ENCODE data around the gene TESPA1.
A peak's percentile ranks its signal among the peaks of the same experiment; 100 is the strongest.
"Not testable (repeated sequence)": the region's sequence is repeated elsewhere in the genome, so short reads cannot be mapped to it uniquely, and the experiment has no call there.

The TESPA1 gene

GRCh38 chr12:54948171-54948570 lies 36.4 kb downstream of the TESPA1 start:
- DNase-seq (ENCODE audit: low read depth), result no peak

- no peak for DNase-seq (ENCODE audit: low read depth)
Measured at GRCh38 chr12:54945082-54945481, 39.5 kb downstream of the TESPA1 start.

GRCh38 chr12:54943292-54943691 lies 41.3 kb downstream of the TESPA1 start:
- not testable (repeated sequence) for DNase-seq (ENCODE audit: low read depth)

GRCh38 chr12:54941659-54942058 lies 42.9 kb downstream of the TESPA1 start:
- no peak for DNase-seq (ENCODE audit: low read depth)

- no peak for DNase-seq (ENCODE audit: low read depth)
Measured at GRCh38 chr12:54940727-54941315, 43.7 kb downstream of the TESPA1 start.

- DNase-seq (ENCODE audit: low read depth), result no peak
Measured at GRCh38 chr12:54937929-54938328, 46.6 kb downstream of the TESPA1 start.

- DNase-seq (ENCODE audit: low read depth), result no peak
Measured at GRCh38 chr12:54937376-54937775, 47.2 kb downstream of the TESPA1 start.

GRCh38 chr12:54936736-54937135 lies 47.8 kb downstream of the TESPA1 start:
- DNase-seq (ENCODE audit: low read depth), result no peak

- DNase-seq (ENCODE audit: low read depth), result peak; percentile 76
Measured at GRCh38 chr12:54935235-54935951, 49.2 kb downstream of the TESPA1 start.

GRCh38 chr12:54934419-54934818 lies 50.1 kb downstream of the TESPA1 start:
- DNase-seq (ENCODE audit: low read depth), result no peak

- peak; percentile 42 for DNase-seq (ENCODE audit: low read depth)
Measured at GRCh38 chr12:54933376-54933775, 51.2 kb downstream of the TESPA1 start.

GRCh38 chr12:54932691-54933090 lies 51.9 kb downstream of the TESPA1 start:
- no peak for DNase-seq (ENCODE audit: low read depth)

GRCh38 chr12:54932038-54932437 lies 52.5 kb downstream of the TESPA1 start:
- DNase-seq (ENCODE audit: low read depth), result no peak

- DNase-seq (ENCODE audit: low read depth), result no peak
Measured at GRCh38 chr12:54929998-54930397, 54.6 kb downstream of the TESPA1 start.

- DNase-seq (ENCODE audit: low read depth), result no peak
Measured at GRCh38 chr12:54926246-54926645, 58.3 kb downstream of the TESPA1 start.

GRCh38 chr12:54924972-54925707 lies 59.4 kb downstream of the TESPA1 start:
- DNase-seq (ENCODE audit: low read depth), result no peak

- DNase-seq (ENCODE audit: low read depth), result no peak
Measured at GRCh38 chr12:54917001-54917488, 67.5 kb downstream of the TESPA1 start.

All from HS-5 (cell line).